ENCODE results near the gene IPO11.
"Not testable (repeated sequence)": the region's sequence is repeated elsewhere in the genome, so short reads cannot be mapped to it uniquely, and the experiment has no call there.

Gene IPO11

DNA sequence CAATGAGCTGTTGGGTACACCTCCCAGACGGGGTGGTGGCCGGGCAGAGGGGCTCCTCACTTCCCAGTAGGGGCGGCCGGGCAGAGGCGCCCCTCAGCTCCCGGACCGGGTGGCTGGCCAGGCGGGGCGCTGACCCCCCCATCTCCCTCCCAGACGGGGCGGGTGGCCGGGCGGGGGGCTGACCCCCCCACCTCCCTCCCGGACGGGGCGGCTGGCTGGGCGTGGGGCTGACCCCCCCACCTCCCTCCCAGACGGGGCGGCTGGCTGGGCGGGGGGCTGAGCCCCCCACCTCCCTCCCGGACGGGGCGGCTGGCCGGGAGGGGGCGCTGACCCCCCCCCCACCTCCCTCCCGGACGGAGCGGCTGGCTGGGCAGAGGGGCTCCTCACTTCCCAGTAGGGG lies 100.5 kb downstream of the IPO11 start:
- not testable (repeated sequence) for DNase-seq (ENCODE audit: low read depth in 2 of 2)

DNA sequence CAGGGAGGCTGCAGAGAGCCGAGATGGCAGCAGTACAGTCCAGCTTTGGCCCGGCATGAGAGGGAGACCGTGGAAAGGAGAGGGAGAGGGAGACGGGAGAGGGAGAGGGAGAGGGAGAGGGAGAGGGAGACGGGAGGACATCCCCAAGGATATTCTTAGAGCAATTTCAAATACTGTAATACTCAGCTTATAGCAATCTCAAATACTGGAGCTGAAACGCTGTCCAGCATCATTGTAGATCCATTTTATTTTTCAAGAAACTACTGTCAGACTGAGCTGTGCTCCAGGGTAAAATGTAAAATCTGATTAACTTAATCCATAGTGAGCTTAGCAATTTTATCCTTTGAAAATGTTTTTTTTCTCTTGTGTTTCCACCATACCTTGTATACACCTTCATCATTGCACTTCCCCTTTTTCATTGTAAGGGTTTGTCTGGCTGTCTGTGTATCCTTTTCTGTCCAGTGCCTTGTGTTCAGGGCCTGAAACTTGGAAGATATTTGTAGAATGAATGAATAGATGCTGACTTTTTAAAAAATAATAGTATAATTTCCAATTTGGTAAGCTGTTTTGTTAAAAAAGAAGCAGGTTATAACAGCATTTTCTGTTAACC lies 102.1 kb downstream of the IPO11 start:
- no peak for DNase-seq (ENCODE audit: low read depth in 2 of 2)

GRCh38 chr5:62520812-62521211 lies 108.2 kb downstream of the IPO11 start:
- not testable (repeated sequence) for DNase-seq (ENCODE audit: low read depth in 2 of 2)

- no peak for DNase-seq (ENCODE audit: low read depth in 2 of 2)
These were observed 108.8 kb downstream of the IPO11 start for GRCh38 chr5:62521319-62521718.

GRCh38 chr5:62522811-62523210 lies 110.2 kb downstream of the IPO11 start:
- DNase-seq (ENCODE audit: low read depth in 2 of 2): no peak

GRCh38 chr5:62533597-62533996 lies 121.0 kb downstream of the IPO11 start:
- no peak for DNase-seq (ENCODE audit: low read depth in 2 of 2)

DNA sequence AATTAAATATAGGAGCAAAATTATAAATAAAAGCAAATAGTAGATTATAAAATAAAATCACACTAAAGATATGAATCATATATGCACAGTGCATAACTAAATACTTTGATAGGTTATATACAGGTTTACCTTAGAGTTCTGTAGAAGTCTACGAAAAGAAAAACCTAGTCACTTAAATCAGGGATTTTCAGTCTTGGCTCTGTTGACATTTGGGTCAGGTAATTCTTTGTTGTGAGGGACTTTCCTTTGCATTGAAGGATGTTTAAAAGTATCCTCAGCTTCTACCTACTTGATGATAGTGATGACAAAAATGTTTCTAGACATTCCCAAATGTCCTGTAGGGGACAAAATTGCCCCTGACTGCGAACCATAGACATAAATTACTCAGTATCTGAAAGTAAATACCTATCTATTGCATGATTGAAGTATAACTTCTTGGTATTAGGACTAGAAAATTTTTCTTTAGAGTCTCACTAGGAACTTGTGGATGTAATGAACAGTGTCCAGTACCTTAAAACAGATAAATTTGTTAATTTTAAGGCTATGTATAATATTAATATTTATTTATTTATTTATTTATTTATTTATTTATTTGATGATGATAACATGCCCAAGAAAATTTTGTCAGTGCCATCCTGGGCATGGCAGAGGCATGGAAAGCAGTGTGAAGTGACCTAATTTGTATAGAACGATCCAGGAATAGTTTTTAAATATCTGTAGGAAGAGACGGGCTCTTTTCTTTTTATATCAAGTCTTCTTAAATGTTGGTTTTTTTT lies 122.1 kb downstream of the IPO11 start:
- no peak for DNase-seq (ENCODE audit: low read depth in 2 of 2)

DNA sequence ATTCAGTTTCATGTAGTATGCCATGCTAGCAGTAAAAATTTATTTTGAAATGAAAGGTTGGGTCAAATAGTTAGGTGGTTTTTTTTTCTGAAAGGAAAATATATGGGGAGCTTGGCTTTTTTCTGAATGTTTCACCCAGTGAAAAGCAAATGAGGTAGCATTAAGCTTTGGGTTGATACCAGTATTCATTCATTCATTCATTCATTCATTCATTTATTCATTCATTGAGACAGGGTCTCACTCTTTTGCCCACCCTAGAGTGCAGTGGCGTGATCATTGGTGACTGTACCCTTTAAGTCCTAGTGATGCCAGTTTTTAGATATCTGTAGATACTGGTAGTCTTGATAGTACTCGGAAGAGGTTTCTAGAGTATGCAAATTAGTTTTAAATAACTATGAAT lies 123.7 kb downstream of the IPO11 start:
- DNase-seq (ENCODE audit: low read depth in 2 of 2): no peak

GRCh38 chr5:62536783-62537182 lies 124.2 kb downstream of the IPO11 start:
- DNase-seq (ENCODE audit: low read depth in 2 of 2): no peak

GRCh38 chr5:62538017-62538942 lies 125.7 kb downstream of the IPO11 start:
- DNase-seq (ENCODE audit: low read depth in 2 of 2): no peak

DNA sequence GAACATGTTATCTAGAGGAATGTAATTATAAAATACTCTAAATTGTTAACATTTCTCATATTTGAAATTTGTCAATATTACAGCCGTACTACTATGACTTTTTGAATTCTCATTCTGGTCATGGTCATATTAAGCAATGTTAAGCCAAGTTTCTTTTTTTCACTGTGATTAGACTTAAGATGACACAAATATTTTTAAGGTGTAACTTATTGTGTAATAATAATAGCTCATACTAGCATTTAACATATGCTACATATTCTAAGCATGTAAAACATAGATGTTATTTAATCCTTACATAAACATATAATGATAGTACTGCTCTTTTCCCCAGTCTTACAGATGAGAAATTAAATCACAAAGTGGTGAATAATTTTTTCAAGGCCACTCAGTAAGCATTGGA lies 130.2 kb downstream of the IPO11 start:
- DNase-seq (ENCODE audit: low read depth in 2 of 2): no peak

DNA sequence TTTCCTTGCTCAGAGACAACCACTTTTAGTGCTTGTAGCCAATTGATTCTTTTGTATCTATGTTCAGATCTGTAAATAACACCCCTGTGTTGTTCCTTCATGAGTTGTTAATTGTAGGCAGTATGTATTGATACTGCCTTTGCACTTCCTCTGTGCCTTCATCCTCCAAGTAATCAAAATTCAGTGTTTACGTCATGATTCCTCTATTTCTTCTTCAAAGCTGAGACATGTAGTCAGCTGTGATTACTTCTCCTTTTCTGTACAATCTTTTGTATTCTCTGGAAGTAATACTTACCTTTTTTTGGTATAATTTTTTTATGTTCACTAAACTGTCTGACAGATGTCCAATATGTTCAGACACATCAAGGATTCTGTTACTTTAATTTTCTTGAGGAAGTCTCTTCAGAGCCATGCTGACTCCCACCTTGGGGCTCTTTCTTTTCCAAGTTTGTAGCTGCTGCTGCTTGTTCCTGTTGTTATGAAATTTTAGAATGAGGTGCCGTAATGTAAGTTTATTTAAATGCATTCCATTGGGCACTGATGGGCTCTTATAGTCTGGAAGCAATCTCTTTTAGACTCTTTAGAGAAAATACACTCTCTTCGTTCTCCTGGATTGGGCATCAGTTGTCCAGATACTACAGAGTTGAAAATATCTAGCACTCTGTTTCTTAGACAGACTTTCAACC lies 135.5 kb downstream of the IPO11 start:
- no peak for DNase-seq (ENCODE audit: low read depth in 2 of 2)

DNA sequence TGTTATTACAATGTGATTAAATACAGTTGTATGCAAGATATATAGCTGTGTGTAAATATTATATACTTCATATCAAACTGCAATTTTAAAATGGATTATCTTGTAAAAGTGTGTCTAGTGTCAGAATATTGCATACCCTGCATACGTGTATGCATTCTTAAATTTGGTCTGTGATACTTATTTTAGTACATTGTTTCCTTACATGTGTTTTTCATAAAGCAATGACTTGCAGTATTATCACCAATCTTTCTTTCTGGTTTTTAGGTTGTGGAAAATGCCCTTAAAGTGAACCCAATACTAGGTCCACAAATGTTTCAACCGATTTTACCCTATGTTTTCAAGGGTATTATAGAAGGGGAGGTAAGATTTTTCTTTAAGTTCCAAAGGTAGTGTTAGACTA lies 137.5 kb downstream of the IPO11 start:
- DNase-seq (ENCODE audit: low read depth in 2 of 2): no peak

DNA sequence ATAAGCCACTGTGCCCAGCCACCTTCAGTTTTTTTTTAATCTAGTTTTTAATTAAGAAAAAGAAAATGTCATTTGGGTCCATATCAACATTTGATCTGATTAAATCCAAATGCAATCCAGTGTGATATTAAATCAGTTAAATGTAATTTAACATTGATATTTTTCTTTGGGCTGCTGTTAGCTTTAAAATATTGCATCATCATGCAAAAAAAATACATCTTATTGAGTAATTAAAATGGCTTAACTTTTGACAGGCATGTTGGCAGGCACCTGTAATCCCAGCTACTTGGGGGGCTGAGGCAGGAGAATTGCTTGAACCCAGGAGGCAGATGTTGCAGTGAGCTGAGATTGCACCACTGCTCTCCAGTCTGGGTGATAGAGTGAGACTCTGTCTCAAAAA lies 143.4 kb downstream of the IPO11 start:
- no peak for DNase-seq (ENCODE audit: low read depth in 2 of 2)

DNA sequence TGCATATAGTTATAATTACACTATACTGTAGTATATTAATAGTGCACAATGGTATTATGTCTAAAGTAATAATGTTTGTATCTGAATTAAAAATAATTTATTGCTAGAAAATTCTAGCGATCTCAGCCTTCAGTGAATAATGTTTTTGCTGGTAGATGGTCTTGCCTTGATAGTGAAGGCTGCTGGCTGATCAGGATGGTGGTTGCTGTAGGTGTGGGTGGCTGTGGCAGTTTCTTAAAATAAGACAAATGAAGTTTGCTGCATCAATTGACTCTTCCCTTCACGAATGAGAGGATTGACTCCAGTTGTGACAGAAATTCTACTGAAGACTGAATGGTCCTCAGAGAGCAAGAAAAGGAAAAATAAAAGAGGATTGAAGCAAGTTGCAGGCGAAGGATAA lies 146.4 kb downstream of the IPO11 start:
- no peak for DNase-seq (ENCODE audit: low read depth in 2 of 2)

DNA sequence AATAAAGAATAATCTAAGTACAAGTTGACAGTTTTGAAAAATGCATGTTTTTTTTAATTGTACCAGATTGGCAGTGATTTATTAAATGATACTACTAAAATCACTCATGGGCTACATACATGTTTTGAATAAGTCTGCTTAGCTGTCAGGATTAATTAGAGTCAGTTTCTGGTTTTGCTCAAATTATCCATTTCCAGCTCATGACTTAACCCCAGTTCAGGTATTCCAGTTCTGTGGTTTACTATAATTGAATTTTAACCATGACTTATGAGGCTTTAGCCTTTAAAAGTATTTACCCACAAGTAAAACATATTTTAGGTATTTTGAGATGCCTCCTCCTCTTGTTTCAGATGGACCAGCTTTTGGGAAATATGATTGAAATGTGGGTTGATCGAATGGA lies 148.2 kb downstream of the IPO11 start:
- no peak for DNase-seq (ENCODE audit: low read depth in 2 of 2)

DNA sequence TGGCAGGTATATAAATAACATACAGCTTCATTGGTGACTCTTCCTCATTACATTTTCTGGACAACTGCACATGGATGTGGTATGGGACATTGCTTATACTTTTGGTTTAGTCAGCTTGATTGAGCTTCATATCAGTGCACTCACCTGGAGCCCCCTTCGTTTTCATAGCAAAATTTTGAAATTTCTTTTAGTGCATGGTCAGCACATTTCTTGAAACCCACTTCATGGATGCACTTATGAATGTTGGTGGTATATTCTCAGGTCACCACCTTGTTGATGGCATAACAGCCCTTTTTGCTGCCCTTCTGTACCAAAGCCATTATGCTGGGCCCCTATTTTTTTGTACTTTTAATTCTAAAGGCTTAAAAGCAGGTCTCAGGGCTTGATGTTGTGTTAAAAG lies 149.3 kb downstream of the IPO11 start:
- DNase-seq (ENCODE audit: low read depth in 2 of 2): no peak

DNA sequence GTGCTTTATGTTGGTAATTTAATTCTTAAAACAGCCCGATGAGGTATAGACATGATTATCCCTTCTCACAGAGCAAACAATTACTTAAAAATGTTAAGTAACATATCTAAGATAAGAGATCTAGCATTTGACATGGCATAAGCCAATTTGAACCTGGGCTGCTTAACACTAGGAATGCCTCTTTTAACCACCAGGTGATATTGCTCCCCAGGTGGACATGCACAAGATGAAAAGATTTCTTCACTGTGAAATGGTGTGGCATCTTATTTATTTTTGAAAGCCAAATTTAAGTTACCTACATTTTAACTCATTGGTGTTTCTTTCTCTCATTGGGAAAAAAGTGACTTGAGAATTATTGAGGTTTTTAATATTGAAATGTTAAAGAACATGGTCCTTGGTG lies 150.3 kb downstream of the IPO11 start:
- DNase-seq (ENCODE audit: low read depth in 2 of 2): no peak

DNA sequence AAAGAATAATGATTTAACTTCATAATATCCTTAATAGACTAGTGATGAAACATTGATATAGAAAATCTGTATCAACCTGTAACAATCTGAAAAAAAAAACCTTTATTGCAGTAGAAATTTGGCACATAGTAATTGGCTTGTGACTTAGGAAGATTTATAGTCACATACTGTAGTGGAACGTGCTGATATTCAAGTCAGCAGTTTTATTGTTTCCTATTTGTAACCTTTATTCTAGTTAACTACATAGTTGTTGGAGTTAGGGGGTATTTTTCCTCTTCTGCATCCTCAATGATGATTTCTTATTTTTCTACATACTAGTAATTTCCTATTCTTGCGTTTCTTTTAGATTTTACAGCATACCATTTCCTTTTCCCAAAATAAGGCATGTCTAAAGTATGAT lies 151.5 kb downstream of the IPO11 start:
- DNase-seq (ENCODE audit: low read depth in 2 of 2): no peak

GRCh38 chr5:62565740-62566139 lies 153.2 kb downstream of the IPO11 start:
- not testable (repeated sequence) for DNase-seq (ENCODE audit: low read depth in 2 of 2)

GRCh38 chr5:62568143-62568542 lies 155.6 kb downstream of the IPO11 start:
- no peak for DNase-seq (ENCODE audit: low read depth in 2 of 2)
